ENCODE data around the gene CACNA2D4. TPM values are rescaled to one million over a fixed set of nuclear protein-coding genes. Genes with fewer than 3 reads are reported as not detected.

CACNA2D4 gene
- total RNA-seq, 4 donors from 2014 or later = 3.3 to 29.1 (median 11.5) TPM

DNA sequence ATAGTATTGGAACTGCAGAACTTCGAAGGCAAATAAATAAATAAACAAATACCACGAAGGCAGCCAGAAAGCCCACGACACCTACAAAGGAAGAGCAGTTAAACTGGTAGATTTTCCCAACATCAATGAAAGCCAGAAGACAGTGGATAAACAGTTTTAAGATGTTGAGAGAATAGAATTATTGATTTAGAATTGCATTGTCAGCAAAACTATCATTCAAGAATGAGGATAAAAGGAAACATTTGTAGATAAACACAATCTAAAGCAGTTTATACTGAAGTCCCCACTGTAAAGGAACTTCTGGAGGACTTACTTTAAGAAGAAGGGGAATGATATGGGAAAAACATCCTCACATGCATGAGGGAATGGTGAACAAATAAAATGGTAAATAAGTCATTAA is 29.5 kb downstream of the CACNA2D4 start:
- TF ChIP-seq, protein P1, sequence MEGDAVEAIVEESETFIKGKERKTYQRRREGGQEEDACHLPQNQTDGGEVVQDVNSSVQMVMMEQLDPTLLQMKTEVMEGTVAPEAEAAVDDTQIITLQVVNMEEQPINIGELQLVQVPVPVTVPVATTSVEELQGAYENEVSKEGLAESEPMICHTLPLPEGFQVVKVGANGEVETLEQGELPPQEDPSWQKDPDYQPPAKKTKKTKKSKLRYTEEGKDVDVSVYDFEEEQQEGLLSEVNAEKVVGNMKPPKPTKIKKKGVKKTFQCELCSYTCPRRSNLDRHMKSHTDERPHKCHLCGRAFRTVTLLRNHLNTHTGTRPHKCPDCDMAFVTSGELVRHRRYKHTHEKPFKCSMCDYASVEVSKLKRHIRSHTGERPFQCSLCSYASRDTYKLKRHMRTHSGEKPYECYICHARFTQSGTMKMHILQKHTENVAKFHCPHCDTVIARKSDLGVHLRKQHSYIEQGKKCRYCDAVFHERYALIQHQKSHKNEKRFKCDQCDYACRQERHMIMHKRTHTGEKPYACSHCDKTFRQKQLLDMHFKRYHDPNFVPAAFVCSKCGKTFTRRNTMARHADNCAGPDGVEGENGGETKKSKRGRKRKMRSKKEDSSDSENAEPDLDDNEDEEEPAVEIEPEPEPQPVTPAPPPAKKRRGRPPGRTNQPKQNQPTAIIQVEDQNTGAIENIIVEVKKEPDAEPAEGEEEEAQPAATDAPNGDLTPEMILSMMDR (IDR thresholded peaks at IDR 0.05; ENCODE audit: low read depth) = no peak

DNA sequence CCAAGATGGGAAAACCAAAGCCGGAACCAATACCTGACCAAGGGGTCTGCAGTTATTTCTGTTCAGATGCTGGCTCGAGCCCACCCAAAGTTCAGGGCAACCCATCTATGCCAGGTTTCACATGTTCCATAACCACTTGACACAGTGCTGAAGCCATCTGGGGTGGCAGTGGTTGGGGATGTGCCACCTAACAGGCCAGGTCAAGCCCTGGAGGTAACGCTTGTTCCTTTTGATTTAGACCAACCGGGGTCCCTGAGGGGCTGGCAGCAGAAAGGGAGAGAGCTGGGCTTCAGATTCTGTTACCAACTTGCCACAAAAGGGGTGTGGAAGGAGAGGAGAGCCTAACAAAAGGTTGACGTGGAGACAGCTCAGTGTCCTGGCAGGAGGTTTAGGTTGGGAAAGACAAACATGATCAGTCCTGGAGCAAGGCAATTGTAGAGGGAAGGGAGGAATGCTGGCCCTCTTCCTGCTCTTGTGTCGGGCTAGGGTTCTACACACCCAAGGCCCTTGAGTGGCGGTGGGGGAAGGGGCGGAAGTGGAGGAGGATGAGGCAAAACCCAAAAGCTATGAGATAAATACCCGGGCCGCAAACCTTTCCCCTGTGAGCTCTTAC is 31.9 kb downstream of the CACNA2D4 start:
- TF ChIP-seq, protein P1 (IDR thresholded peaks at IDR 0.05; ENCODE audit: low read depth) = no peak

DNA sequence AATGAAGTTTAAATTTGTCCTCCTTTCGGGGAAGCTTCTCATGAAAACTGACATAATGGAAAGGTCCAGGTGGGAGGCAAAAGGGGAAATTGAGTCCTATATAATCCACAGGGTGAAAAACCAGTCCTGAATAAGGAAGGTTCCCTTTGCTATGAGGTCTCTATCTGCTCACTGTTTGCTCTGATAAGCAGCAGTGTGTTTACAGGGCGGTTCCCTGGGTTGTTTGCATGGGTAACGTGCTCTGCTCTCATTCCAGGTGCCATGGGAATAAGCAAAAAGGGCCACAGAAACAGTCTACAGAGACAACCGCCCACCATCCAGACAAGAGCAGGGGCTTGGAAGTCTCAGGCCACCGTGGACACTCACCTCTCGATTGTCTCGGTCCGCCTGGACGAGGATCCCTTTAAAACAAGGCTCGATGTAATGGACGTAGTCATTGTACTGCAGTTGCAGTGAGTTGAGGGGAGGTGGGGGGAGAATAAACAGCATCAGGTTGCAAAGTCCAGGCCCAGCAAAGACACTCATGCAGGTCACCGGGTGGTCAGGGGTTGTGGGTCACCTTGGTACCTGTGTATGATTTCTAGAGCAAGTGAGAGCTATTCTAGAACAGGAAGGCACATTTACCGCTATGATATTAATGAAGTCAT is 32.7 kb downstream of the CACNA2D4 start:
- TF ChIP-seq, protein P1 (IDR thresholded peaks at IDR 0.05; ENCODE audit: low read depth) = no peak

DNA sequence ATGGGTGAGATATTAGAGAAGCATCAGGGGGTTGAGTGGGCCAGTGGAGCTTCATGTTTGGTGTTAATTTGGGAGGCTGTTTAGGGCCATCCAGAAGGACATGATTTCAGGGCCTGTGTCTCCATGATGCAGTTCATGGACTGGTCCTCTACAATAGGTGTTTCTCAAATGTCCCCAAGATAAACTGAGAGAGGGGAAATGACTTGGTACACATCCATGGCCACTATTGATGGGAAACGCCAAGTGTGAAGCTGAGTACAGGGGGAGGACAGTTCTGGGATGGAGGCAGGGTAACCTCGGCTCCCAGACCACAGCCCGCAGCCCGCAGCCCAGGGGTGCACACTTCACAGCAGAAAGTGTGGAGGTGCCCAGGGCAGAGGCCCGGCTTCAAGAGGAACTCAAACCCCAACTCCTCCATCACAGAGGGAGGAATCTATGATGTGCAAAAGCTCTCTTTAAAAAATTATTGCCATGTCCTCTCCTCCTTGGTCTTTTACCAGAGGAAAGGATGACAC is 33.3 kb downstream of the CACNA2D4 start:
- TF ChIP-seq, protein P1 (IDR thresholded peaks at IDR 0.05; ENCODE audit: low read depth) = no peak

DNA sequence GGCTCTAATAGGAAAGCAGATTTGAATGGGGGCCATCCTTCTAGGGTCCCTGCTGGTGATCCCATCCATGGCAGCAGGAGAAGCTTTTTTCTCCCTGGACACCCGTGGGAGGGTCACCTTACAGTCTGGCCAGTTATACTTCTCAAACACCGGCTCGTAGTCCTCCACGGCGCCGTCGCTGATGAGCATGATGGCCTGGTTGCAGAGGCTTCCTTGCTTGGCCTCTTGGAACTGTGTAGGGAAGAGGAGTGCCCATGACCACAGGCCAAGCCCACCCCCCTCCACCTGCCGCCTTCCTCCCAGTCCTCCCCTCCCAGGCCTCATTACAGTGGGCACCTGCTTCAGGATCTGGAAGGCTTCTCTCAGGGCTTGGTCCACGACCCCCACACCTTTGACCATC is 33.8 kb downstream of the CACNA2D4 start:
- TF ChIP-seq, protein P1 (IDR thresholded peaks at IDR 0.05; ENCODE audit: low read depth) = no peak

DNA sequence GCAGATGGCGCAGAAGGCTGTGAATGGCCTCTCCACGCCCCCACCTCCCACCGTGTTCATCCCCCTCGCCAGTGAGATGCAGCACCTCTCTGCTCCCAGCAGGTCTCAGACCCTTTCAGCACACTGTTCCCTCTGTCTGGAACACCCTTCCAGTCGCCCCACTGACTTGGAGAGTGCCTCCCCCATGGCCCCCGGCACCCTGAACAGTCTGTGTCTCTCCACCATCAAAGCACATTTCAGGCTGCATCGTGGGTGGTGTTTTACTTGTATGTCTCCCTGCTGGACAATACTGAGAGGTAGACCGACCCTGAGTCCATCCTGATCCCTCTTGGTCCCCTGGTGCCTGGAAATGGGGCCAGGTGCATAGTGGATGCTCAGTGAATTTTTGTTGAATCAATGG is 34.9 kb downstream of the CACNA2D4 start:
- TF ChIP-seq, protein P1 (IDR thresholded peaks at IDR 0.05; ENCODE audit: low read depth) = no peak

DNA sequence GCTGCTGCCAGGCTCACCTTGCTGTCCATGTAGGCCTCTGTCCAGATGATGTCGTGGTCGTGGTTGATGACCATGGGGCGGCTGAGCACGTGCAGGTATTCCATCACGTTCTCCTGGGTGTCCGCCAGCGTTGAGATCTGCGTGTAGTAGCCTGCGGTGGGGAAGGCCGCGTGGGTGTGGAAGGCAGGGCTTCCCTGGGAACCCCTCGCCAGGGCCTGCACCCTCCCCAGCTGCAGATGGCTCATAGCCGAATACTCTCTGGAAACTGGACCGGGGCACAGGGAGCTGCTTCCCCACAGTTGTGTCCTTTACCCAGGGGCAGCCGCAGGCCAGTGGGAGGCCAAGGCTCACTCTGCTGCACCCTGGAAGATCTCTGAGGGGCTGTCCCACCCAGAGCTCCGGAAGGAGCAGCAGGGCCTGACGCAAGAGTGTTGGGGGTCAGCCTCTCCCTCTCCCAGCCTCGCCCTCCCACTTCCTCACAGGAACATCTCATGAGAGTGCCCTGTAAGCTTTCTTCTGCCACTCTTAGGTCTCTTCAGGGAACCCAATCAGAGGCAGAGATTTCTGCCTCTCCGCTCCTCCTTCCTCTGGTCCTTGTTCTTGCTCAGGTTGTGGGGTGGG is 35.5 kb downstream of the CACNA2D4 start:
- TF ChIP-seq, protein P1 (IDR thresholded peaks at IDR 0.05; ENCODE audit: low read depth) = no peak
